ENCODE measurements around the gene EGFLAM. TPM values are rescaled to one million over a fixed set of nuclear protein-coding genes. Genes with fewer than 3 reads are reported as not detected.

The EGFLAM gene
- total RNA-seq, 1 experiment from 2014 or later, result 1.1 TPM

GRCh38 chr5:38479315-38479904 is 221.1 kb downstream of the EGFLAM start (continued):
- TF ChIP-seq ZMAT4 (CRISPR knock-in tag; IDR thresholded peaks at IDR 0.05), result no peak
- TF ChIP-seq, protein P1, sequence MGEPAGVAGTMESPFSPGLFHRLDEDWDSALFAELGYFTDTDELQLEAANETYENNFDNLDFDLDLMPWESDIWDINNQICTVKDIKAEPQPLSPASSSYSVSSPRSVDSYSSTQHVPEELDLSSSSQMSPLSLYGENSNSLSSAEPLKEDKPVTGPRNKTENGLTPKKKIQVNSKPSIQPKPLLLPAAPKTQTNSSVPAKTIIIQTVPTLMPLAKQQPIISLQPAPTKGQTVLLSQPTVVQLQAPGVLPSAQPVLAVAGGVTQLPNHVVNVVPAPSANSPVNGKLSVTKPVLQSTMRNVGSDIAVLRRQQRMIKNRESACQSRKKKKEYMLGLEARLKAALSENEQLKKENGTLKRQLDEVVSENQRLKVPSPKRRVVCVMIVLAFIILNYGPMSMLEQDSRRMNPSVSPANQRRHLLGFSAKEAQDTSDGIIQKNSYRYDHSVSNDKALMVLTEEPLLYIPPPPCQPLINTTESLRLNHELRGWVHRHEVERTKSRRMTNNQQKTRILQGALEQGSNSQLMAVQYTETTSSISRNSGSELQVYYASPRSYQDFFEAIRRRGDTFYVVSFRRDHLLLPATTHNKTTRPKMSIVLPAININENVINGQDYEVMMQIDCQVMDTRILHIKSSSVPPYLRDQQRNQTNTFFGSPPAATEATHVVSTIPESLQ (CRISPR knock-in tag; IDR thresholded peaks at IDR 0.05), result no peak
- TF ChIP-seq PRRX2 (CRISPR knock-in tag; IDR thresholded peaks at IDR 0.05), result no peak
- TF ChIP-seq FOXP4 (CRISPR knock-in tag; IDR thresholded peaks at IDR 0.05), result no peak
- TF ChIP-seq, protein P2, sequence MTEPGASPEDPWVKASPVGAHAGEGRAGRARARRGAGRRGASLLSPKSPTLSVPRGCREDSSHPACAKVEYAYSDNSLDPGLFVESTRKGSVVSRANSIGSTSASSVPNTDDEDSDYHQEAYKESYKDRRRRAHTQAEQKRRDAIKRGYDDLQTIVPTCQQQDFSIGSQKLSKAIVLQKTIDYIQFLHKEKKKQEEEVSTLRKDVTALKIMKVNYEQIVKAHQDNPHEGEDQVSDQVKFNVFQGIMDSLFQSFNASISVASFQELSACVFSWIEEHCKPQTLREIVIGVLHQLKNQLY (CRISPR knock-in tag; IDR thresholded peaks at IDR 0.05), result no peak
- TF ChIP-seq ARID4B (CRISPR knock-in tag; IDR thresholded peaks at IDR 0.05; ENCODE audit: borderline replicate concordance), result no peak
- TF ChIP-seq MXD4 (CRISPR knock-in tag; IDR thresholded peaks at IDR 0.05; ENCODE audit: borderline replicate concordance), result no peak

DNA sequence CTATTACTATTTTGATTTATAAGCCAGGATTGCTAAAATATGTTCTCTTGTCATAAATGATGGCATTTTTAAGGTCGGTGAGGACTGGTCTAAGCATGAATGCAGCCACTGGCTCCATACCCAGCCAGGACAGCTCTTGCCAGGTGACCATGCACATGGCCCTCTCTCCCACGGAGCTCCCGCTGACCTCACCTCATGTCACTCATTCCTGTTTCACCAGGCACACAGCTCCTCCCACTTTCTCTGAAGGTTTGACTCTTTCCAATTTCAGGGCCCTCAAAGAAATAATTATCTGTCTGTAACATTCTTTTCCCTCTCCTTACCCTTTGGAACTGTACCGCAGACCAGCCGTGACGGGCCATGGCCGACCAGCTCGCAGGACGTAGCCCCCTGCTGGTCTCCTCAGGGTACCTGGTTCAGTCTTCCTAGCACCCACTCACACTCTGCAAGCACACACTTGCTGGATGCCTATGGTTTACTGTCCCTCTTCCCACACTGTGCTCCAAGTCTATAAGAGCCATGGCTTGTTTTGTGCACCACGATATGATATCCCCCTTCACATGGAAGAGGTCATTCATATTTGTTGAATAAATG is 225.5 kb downstream of the EGFLAM start:
- H3K4me1 Mint-ChIP-seq, result 0 out of 2 replicates have a peak, but pooled peaks cover 5% of the 10 kb centered on the region
- no peaks in the 10 kb centered on the region for H3K9me3 Mint-ChIP-seq
- ATAC-seq (peak; percentile 76), DNase-seq (ENCODE audit: low spot score) (no peak)
- no peak overlapping the region for H3K27ac Mint-ChIP-seq
- H3K36me3 Mint-ChIP-seq, result peaks cover 8% of the 10 kb centered on the region
- no peak overlapping the region for H3K4me3 Mint-ChIP-seq
- ChIA-PET CTCF (interaction anchor here (0.7 to 3.0 kb wide), 4 partner anchors 8 to 101 kb away, joined by 3 to 19 read pairs (median 3); no protein-coding TSS in a partner anchor), POLR2A (no interaction called here)
- H3K27me3 Mint-ChIP-seq (ENCODE audit: low read depth), result no peaks in the 10 kb centered on the region
- TF ChIP-seq JUN (CRISPR knock-in tag; IDR thresholded peaks at IDR 0.05) (no peak), ATF2 (CRISPR knock-in tag; IDR thresholded peaks at IDR 0.05; ENCODE audit: borderline replicate concordance, low read depth) (no peak), ZNF138 (CRISPR knock-in tag; conservative IDR thresholded peaks at IDR 0.05) (no peak), GTF2I (CRISPR knock-in tag; conservative IDR thresholded peaks at IDR 0.05) (no peak), SMAD4 (CRISPR knock-in tag; IDR thresholded peaks at IDR 0.05) (no peak), NR1H2 (CRISPR knock-in tag; IDR thresholded peaks at IDR 0.05) (no peak), ATF3 (CRISPR knock-in tag; conservative IDR thresholded peaks at IDR 0.05) (no peak), E2F5 (CRISPR knock-in tag; IDR thresholded peaks at IDR 0.05) (no peak), ZNF232 (CRISPR knock-in tag; IDR thresholded peaks at IDR 0.05) (no peak), EMX1 (CRISPR knock-in tag; IDR thresholded peaks at IDR 0.05) (no peak), ZBTB43 (CRISPR knock-in tag; IDR thresholded peaks at IDR 0.05) (no peak), CREB1 (CRISPR knock-in tag; IDR thresholded peaks at IDR 0.05) (no peak)
- TF ChIP-seq, protein P3, sequence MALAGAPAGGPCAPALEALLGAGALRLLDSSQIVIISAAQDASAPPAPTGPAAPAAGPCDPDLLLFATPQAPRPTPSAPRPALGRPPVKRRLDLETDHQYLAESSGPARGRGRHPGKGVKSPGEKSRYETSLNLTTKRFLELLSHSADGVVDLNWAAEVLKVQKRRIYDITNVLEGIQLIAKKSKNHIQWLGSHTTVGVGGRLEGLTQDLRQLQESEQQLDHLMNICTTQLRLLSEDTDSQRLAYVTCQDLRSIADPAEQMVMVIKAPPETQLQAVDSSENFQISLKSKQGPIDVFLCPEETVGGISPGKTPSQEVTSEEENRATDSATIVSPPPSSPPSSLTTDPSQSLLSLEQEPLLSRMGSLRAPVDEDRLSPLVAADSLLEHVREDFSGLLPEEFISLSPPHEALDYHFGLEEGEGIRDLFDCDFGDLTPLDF (CRISPR knock-in tag; IDR thresholded peaks at IDR 0.05), result no peak
